ENCODE measurements around the gene CES2.

GRCh38 chr16:66923866-66924265 lies 11.4 kb upstream of the CES2 start:
- TF ChIP-seq CTCF (IDR thresholded peaks at IDR 0.05; ENCODE audit: poor library complexity) (no peak), EZH2 (IDR thresholded peaks at IDR 0.05; ENCODE audit: borderline replicate concordance) (no peak)
